Stimulated activated CD4-positive, alpha-beta T cell treated with anti-CD3 and anti-CD28 coated beads, Interleukin-12 subunit alpha, Interleukin-12 subunit beta, amount 100 ng/mL, for 24 hours (primary cell): ENCODE data around the gene DRAXIN.

Experiments used
- DNase-seq, 2 experiments: peaks; one replicate each; pipeline ENCODE4 v3.0.0-alpha.2; 2020; ENCODE audit warnings: low read depth in 2 of 2

The DRAXIN gene

DNA sequence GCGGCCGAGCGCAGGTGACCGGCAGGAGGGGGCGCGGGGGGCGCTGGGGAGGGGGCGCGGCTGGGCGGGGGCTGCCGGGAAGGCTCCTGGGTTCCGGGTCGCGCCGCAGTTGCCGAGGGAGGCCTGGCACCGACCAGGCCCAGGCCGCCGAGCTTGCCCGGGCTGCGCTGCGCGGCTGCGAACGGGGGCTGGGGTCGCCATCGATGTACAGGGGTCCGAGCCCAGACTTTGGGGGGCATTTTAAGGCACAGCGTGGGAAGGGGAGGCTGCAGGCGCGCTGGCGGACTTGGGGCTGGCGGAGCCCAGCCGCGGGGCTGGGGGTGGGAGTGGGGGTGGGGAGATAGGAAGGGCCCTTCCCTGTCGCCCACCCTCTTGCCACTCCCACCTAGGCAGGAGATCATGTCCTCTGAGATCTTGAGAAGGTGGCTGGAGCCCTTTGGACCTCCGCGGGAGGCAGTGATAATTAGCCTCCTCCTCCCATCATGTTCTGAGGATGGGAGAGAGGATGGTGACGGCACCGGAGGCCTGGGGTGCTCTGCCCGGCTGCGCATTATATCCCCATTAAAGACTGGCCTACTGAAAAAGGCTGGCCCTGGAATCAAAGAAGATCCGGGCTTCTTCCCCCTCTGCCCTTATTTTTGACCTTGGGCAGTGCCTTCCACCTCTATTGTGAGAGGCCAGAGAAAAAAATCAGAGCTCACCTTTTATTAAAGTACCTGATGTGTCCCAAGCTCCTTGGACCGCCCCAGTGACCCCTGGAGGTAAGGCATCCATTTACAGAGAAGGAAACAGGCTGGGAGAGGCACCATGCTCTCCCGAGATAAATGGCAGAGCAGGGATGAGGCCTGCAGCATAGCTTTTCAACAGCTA lies 36.3 kb upstream of the DRAXIN start:
- DNase-seq: no peak

DNA sequence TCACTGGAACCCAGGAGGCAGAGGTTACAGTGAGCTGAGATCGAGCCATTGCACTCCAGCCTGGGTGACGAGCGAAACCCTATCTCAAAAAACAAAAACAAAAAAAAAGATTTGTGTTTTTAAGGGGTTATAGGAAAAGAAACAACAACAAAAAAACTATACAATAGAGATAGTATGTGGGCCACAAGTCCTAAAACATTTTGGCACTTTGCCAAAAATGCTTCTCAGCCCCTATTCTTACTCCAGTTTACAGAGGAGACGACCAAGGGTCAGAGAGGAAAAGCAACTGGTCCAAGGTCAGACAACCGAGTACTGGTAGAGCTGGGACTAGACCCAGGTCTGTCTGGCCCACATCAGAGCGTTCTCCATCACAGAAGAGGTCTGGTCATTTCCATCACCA lies 33.9 kb upstream of the DRAXIN start:
- no peak for DNase-seq

DNA sequence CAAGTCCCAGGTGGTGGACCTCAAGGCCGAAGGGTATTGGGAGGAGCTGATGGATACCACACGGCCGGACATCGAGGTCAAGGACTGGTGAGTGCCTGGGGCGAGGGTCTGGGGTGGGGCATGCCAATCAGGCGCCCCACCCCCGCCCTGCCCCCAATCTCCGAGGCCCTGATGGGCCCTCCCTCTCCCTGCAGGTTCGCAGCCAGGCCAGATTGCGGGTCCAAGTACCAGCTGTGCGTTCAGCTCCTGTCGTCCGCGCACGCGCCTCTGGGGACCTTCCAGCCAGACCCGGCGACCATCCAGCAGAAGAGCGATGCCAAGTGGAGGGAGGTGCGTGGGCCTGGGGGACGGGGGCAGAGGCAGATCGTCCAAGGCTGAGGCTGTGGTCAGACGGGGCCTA lies 33.0 kb upstream of the DRAXIN start:
- no peak for DNase-seq

DNA sequence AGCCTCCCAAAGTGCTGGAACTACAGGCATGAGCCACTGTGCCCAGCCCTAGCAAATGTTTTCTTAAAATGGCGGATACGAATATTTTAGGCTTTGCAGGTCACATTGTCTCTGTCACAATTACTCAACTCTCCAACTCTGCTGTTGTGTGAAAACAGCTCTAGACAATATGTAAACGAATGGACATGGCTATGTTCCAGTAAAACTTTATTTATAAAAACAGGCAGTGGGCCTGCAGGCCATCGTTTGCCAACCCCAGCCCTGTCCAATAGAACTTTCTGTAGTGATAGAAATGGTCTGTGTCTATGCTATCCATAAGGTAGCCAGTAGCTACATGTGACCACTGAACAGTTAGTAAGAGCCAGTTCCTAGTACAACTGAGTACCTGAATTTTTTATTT lies 31.8 kb upstream of the DRAXIN start:
- no peak for DNase-seq

DNA sequence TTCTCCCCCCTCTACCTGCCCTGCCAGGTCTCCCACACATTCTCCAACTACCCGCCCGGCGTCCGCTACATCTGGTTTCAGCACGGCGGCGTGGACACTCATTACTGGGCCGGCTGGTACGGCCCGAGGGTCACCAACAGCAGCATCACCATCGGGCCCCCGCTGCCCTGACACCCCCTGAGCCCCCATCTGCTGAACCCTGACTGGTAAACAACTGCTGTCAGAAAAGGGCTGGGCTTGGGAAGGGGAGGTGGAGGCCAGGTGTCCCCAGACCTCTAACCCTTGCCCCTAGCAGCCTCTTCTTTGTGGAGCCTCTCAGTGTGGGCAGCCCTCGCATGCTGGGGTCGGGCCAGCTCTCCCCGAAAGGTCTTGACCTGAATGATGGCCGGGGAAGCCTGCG lies 30.4 kb upstream of the DRAXIN start:
- no peak for DNase-seq

DNA sequence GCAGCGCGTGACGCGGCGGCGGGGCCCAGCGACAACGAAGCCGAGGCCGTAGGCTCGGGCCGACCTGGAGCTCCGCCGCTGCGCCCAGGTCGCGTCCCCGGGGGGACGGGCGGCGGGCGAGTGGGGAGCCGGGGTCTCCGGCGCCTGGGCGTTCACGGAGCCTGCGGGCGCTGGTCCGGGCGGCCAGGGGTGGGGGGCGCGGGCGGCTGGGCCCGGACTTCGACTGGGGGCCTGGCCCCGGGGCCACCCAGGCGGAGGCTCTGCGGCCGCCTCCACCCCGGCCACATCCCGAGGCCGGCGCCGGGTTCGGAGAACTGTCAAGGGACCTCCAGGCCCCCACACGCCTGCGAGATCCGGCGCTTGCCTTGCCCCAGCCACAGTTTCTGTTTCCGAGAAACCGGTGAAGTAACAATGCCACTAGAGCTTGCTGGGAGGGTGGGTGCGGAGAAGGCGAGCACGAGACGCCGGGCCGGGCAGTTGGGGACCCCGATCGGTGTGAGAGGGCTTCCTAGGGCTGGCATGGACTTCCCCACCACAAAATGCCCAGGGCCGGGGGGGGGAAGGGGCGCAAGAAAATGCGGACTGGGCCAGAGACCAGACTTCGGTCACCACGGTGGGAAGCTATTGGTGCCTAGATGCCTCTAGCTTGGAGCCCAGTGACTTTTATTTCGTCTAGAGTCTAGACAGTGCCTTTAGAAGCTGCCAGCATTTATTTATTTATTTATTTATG lies 27.0 kb upstream of the DRAXIN start:
- DNase-seq: peak; percentile 19 to 47

DNA sequence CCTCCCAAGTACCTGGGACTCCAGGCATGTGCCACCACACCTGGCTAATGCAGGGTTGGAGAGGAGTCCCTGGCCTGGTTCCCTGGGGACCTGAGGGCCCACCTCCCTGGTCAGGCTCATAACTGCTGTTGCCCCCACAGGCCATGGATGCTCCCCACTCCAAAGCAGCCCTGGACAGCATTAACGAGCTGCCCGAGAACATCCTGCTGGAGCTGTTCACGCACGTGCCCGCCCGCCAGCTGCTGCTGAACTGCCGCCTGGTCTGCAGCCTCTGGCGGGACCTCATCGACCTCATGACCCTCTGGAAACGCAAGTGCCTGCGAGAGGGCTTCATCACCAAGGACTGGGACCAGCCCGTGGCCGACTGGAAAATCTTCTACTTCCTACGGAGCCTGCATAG lies 23.0 kb upstream of the DRAXIN start:
- no peak for DNase-seq

DNA sequence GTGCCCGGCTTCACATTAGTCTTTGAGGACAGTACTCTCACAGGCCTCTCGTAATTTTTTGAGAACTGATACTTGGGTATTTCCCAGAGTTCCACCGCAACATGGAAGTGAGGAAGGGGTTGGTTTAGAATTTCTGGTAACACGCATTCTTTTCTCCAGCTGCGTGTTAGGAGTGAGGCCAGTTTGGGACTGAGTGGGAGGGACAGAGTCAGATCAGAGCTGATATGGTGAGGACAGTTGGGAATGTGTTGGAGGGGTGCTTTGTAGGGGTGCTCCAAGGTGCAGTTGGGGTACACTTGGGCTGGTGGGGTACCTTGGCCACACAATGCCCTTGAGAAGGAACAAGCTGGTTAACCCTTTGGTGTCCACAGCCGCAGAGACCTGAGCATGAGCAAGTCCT lies 20.8 kb upstream of the DRAXIN start:
- DNase-seq: no peak

DNA sequence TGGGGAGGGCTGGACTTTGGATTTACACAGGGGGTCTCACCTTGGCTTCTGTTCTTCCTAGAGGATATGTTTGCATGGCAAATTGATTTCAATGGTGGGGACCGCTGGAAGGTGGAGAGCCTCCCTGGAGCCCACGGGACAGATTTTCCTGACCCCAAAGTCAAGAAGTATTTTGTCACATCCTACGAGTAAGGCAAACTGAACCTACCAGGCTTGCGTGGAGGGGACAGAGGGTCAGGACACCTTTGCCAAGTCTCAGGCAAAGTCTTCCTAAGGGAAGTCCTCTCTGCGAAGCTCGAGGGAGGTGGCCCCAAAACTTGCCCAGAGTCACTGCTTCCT lies 20.3 kb upstream of the DRAXIN start:
- DNase-seq: no peak

DNA sequence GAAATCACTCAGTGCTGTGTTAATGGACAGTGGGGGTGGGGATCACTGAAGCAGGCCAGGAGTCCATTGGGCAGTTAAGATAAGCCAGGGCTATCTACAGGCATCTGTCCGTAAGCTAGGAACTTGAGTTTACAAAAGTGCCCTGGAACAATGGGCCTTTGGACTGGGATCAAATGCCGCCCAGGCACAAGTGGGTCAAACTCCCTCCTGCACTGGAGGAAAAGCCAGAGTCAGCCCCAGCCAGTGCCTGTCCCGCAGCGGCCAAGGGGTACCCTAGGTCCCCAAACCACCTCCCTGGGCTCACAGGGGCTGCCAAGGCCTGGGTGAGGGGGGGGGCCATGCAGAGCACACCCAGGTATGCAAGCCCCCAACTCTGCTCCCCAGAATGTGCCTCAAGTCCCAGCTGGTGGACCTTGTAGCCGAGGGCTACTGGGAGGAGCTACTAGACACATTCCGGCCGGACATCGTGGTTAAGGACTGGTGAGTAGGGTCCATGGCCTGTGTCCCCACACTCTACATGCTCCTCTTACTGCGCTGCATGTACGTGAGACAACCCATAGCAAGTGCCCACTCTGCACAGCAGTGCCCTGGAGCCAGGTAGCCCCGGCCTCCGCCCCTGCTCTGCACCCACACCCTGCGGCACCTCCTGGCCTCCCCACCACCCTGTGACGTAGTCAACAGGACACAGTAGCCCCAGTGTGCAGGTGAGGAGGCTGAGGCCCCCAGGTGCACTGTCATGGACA lies 19.8 kb upstream of the DRAXIN start:
- no peak for DNase-seq

DNA sequence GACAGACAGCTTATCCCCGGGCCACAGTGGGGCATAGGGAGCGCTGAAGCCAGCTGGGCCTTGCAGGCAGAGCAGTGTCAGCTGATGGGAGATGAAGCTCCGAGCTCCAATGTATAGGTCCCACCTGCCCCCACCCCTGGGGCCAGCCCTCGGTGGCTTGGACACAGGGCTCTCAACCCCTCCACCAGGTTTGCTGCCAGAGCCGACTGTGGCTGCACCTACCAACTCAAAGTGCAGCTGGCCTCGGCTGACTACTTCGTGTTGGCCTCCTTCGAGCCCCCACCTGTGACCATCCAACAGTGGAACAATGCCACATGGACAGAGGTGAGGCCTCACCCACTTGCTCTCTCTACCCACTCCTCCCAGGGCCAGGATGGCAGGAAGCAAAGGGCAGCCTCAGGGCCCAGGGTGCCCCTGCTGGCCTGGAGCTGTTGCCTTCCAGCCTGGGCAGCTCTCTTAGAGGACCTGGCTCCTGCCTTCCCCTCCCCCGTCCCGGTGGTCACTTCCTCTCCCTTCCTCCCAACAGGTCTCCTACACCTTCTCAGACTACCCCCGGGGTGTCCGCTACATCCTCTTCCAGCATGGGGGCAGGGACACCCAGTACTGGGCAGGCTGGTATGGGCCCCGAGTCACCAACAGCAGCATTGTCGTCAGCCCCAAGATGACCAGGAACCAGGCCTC lies 18.3 kb upstream of the DRAXIN start:
- no peak for DNase-seq

DNA sequence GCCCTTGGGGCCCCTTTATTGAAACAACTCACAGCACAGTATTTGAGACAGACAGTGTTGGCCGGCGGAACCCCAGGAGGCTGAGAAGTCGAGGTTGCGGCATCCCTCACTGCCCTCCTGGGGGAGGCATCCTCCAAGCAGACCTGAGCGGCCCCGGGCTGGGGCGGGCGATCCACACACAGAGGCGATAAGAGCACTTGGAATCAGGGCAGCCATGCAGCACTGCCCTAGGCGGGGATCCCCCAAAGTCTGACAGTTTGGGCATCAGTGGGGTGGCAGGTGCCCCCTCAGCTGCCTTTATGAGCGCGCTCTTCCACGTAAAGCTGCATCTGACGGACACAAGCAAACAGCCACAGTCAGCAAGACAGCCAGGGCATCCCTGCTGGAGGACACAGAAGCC lies 17.0 kb upstream of the DRAXIN start:
- no peak for DNase-seq

DNA sequence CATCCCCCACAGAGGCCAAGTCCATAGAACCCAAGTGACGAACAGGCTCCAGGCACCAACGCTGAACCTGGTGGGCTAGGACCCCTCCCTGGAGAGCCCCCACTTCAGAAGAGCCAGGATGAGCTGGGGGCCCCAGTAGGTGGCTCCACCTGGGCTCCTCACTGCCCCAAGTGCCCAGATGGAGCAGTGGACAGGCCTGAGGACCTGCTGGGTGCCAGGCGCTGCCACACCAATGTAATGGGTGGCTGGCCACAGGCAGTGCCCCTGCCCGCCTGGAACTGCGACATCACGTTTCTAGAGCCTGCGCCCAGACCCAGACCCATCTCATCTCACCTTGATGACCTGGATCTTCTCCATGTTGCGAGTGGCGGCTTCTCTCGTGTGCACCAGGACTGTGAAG lies 16.2 kb upstream of the DRAXIN start:
- DNase-seq: no peak

DNA sequence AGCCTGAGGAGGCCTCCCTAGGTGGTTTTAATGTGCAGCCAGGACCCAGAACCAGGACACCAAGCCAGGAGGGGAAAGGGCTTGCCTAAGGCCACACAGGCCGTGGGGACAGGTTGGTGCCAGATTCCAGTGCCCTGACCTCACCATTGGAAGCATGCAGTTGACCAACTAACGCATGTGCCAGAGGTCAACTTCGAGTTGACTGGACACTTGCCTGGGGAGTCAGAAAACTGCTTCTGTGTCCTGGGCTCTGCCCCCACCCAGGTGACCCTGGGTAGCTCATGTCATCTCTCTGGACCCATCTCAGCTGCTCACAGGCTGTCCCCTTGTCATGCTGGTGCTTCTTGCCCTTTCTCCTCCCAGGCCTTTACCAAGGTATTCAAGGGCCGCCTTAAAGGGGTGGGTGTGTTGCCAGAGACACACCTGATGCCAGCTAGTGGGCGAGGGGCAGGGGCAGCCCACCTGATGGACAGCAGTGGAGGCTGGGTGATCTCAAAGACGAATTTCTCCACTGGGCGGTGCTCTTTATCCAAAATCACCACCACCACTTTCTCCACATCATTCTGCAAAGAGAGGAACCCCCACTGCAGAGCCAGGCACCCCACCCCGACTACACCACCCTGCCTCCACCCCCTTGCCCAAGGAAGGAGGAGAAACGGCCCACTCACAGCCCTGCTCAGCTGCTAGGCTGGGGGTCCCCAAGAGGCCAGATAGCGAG lies 15.0 kb upstream of the DRAXIN start:
- no peak for DNase-seq

DNA sequence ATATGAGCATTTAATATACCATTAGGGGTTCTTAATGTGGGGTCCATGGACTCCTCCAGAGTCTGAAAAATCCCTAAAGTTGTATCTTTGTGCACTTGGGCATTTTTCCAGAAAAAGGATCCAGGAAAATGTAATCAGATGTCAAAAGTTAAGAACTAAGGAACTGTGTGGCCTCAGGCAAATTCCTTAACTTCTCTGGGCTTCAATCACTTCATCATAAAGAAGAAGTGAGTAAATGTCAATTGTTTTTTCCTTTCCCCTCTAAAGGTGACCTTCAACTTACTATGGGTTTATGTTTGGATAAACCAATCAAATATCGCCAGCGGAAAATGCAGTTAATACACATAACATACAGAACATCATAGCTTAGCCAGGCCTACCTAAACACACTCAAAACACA lies 13.1 kb upstream of the DRAXIN start:
- DNase-seq: no peak

DNA sequence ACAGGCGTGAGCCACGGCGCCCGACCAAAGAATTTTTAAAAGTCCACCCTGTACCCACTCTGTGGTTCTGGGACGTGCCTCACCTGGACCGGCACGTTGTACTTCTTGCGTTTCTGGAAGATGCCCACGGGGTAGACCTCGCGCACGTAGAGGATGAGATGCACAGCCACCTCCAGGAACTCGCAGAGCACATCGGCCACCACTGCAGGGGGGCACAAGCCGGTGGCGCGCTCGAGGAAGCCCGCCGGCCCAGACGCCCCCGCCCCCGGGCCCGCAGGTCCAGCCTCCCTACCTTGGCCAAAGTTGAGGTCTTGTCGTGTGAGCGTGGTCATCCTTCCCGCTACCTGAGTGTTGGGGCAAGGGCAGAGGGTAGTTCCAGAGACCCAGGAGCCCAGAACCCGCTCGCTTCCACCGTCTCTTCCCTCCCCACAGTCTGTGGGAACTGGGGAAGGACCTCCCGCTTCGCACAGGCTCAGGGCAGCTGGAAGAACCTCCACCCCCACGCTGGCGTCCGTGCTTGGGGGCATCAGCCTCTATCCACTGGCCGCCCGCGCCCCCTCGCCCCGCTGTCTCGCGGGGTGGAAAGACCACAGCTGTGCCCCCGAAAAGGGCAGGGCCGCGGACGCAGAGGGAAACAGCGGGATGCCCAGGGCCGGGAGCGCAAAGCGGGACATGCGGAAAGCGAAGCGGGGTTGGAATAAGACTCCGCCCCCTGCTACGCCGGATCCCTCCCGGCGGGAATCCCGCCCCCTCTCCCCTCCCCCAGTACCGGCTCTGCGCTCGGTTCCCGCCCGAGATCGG lies 11.0 kb upstream of the DRAXIN start:
- no peak for DNase-seq

DNA sequence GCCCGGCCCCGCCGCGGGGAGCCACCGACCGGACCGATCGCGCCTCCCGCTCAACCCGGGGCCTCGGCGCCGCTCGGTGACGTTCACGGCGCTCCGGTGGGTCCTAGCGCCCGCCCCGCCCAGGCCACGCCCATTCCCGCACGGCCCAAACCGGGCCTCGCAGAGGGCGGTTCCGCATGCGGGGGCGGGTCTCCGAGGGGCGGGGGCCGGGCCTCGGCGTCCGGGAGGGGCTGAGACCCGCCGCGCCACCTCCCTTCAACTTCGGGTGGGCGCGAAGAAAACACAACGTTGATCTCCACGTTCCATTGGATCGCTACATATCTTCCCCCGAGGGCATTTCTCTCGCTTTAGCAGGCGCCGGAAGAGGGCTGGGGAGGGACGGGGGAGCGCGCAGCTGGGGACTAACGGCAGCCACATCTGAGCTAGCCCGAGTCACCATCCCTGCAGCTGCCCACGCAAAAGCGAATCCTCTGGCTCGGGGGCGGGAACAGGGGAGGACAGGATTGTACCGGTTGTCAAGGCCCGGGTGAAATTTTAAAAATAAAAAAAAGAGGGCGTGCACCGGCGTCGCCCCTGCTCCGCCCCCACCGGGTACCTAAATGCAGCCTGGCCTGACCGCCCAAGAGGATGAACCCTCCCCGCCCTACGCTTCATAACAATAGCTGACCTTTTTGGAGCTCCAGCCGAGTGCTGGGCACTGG lies 10.3 kb upstream of the DRAXIN start, which contains the start of gene MAD2L2:
TSS of gene MAD2L2 (minus strand) at position 78 of the 701 bp plus-strand sequence. CDS start 547 bp downstream, outside the sequence.
- peak; percentile 71 to 87 for DNase-seq

DNA sequence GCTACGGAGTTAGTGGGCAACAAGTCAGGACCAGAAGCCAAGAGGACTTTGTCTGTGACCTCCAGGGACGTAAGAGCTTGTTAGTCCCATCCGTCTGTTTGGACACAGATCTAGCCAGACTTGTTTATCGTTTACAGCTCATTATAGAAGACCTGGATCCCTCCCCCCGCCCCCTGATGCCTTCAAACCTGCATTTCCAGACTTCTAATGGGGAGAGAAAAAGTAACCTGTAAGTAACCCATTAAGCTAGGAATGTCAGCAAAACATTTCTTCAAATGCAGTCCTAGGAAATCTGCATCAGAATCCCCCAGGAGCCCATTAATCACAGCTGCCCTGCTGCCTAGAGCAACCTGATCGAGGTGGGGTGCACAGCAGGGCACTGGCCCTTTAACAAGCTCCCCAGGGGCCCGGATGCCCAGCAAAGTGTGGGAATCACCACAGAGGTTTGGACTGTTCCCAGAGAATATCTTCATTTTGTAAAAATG lies 9.2 kb upstream of the DRAXIN start:
- DNase-seq: no peak

DNA sequence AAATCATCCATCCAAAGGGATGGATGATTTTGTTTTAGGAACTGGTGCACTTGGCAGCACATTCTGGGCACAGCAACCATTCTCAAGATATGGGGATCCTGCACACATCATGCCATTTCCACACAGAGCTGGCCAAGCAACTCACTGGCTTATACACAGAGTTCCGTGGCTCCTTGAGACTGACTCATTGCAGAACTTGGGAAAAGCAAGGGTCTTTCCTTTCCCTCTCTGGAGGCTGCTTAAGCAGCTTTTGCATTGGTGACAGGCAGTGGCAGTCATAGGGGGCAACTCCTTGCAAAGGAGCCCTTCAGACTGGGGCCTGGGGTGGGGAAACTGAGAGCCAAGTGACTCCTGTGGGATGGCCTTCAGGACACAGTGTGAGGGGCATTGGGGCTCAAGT lies 8.7 kb upstream of the DRAXIN start:
- no peak for DNase-seq

DNA sequence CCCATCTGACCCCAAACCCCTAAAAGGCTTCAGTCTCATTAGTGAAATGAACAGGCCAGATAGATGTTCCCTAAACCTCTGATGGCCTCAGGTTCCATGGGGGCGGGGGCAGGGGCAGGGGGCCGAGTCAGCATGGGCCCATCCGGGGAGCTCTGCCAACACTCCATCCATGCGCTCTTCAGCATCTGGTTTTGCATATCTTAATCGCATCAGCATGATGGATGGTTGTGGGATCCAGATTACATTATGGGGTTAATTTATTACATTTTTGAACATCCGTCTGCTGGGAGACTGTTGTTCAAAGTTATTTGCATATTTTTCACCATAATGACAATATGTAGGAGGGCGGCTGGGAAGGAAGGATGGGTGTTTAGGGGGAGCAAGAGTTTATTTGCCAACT lies 7.4 kb upstream of the DRAXIN start:
- DNase-seq: no peak
